Transverse colon (tissue), 4 donors: ENCODE measurements around the gene PCDHB5.

Experiments
- POLR2A ChIP-seq: fragments of 450-650 bp; IDR thresholded peaks from one replicate; pipeline ENCODE4 v1.6.1; 2016; ENCODE audit warnings: antibody characterized with exemption, mild to moderate bottlenecking, moderate library complexity
- POLR2AphosphoS5 ChIP-seq, 3 donors: sonication (generic); formaldehyde crosslinking; IDR thresholded peaks; one replicate each; pipeline ENCODE4 v1.6.1; 2016; ENCODE audit warnings: antibody characterized with exemption in 3 of 3
- TF ChIP-seq, protein P1 (sequence below), 5 experiments: fragments of 200-600 bp in 3 of 5; fragments of 450-650 bp in 2 of 5; sonication (generic) in 3 of 5; IDR thresholded peaks; 1 replicate in 2 of 5; 2 replicates in 3 of 5; pipeline ENCODE4 v1.5.1; 2016 to 2017; ENCODE audit warnings: antibody characterized with exemption in 5 of 5, inconsistent platforms in 3 of 5, mild to moderate bottlenecking in 2 of 5, moderate library complexity in 1 of 5

DNA sequence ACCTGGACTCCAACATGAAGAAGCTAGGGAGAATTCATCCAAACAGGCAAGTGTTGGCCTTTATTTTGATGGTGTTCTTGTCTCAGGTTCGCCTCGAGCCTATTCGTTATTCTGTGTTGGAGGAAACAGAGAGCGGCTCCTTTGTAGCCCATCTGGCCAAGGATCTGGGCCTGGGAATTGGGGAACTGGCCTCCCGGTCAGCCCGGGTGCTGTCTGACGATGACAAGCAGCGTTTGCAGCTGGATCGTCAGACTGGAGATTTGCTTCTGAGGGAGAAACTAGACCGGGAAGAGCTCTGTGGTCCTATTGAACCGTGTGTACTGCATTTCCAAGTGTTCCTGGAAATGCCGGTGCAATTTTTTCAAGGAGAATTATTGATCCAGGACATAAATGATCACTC, 13.0 kb upstream of the PCDHB5 start:
- TF ChIP-seq, protein P1, sequence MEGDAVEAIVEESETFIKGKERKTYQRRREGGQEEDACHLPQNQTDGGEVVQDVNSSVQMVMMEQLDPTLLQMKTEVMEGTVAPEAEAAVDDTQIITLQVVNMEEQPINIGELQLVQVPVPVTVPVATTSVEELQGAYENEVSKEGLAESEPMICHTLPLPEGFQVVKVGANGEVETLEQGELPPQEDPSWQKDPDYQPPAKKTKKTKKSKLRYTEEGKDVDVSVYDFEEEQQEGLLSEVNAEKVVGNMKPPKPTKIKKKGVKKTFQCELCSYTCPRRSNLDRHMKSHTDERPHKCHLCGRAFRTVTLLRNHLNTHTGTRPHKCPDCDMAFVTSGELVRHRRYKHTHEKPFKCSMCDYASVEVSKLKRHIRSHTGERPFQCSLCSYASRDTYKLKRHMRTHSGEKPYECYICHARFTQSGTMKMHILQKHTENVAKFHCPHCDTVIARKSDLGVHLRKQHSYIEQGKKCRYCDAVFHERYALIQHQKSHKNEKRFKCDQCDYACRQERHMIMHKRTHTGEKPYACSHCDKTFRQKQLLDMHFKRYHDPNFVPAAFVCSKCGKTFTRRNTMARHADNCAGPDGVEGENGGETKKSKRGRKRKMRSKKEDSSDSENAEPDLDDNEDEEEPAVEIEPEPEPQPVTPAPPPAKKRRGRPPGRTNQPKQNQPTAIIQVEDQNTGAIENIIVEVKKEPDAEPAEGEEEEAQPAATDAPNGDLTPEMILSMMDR (IDR thresholded peaks at IDR 0.05): no peak
- no peak for TF ChIP-seq POLR2AphosphoS5 (IDR thresholded peaks at IDR 0.05)
- no peak for TF ChIP-seq POLR2A
